ENCODE results near the gene KRTAP19-7.

The KRTAP19-7 gene, protein sequence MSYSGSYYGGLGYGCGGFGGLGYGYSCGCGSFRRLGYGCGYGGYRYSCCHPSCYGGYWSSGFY

DNA sequence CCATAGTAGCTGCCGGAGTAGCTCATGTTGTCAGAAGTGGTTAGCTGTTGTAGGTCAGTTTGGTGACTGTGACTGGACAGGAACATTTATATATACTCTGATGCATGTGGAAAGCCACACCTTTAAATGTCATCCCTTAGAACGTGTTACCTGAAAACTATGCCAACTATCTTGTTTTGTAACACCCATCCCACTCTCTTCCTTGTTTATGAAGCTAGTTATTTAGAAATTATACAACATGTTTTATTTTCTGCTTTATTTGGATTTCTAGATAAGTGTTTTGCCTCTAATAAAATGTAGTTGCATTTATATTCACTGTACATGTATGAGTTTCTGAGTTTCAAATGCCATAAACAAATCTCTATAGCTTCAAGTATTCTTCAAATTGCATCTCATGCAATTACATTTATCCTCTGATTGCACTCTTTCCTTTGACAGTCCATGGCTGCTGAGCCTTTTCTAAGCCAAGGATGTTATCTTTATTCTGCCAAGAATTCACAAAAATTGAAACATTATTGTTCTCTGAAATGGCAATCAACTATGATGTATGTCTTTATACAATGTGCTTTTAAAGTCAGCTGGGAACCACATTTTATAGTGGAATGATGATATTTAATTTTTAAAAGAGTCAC is at the start of gene KRTAP19-7:
Gene KRTAP19-7, minus strand, starts transcription at position 51 of the 632 bp plus-strand sequence. Its CDS starts 25 bp downstream, at position 26.
- no peaks in the 10 kb centered on the region for H3K4me1 ChIP-seq (ENCODE audit: control insufficient read depth in 1 of 2, insufficient read depth in 2 of 2, low read length in 2 of 2)
- no peak within 1 kb of the TSS for H3K4me3 ChIP-seq (ENCODE audit: low read depth in 1 of 2, low read length in 2 of 2)
- no peaks in the 10 kb centered on the region for H3K36me3 ChIP-seq (ENCODE audit: control insufficient read depth in 1 of 2, insufficient read depth in 2 of 2, low read length in 2 of 2)

DNA sequence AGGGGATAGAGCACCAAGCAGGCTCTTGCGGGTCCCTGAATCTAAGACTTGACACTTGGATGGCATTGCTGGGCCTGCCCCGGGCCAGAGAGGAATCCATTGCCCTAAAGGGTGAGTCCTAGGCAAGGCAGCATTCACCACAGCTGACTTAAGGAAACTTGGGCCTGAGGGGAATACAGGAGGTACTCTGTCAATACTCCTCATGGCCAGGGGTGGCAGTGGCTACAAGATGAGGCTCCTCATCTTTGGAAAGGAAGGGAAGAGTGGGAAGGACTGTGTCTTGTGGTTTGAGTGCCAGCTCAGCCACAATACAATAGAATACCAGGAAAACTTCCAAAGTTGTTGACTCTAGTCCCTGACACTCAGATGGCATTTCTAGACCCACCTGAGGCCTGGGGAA is 44.9 kb upstream of the KRTAP19-7 start:
- Histone ChIP-seq H3K4me1 (ENCODE audit: control insufficient read depth in 1 of 2, insufficient read depth in 2 of 2, low read length in 2 of 2) (no peaks in the 10 kb centered on the region), H3K4me3 (ENCODE audit: low read depth in 1 of 2, low read length in 2 of 2) (no peak overlapping the region), H3K9me3 (ENCODE audit: control insufficient read depth in 1 of 2, low read length in 2 of 2) (no peaks in the 10 kb centered on the region), H3K27ac (ENCODE audit: low read length) (no peak overlapping the region), H3K27me3 (ENCODE audit: low read depth, low read length) (no peaks in the 10 kb centered on the region), H3K36me3 (ENCODE audit: control insufficient read depth in 1 of 2, insufficient read depth in 2 of 2, low read length in 2 of 2) (no peaks in the 10 kb centered on the region)

More for the DNA sequence above, at the start of gene KRTAP19-7:
- no peak within 1 kb of the TSS for H3K27ac ChIP-seq (ENCODE audit: low read length)
- H3K27me3 ChIP-seq (ENCODE audit: low read depth, low read length): no peaks in the 10 kb centered on the region
- no peaks in the 10 kb centered on the region for H3K9me3 ChIP-seq (ENCODE audit: control insufficient read depth in 1 of 2, low read length in 2 of 2)

DNA sequence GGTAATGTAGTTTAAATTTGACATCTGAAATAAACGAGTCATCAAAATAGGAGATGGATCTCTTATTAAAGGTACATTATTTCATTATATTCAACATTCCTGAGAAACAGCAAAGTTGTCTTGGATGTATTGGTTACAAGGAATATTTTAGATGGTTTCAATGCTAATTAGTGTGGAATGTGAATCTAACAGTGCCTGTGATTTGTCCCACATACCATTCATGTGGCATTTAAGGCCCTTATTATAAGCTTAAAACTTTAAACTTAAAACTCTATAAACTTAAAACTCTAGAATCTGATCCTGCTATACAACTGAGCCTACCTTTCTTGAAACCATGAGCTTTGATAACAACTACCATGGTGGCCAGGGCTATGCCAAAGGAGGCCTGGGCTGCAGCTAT is 39.7 kb upstream of the KRTAP19-7 start, which contains the start of gene KRTAP22-1:
Gene KRTAP22-1, plus strand, starts transcription at position 301 of the 400 bp plus-strand sequence.
- Histone ChIP-seq H3K4me3 (ENCODE audit: low read depth in 1 of 2, low read length in 2 of 2) (no peak within 1 kb of the TSS), H3K36me3 (ENCODE audit: control insufficient read depth in 1 of 2, insufficient read depth in 2 of 2, low read length in 2 of 2) (no peaks in the 10 kb centered on the region), H3K27ac (ENCODE audit: low read length) (no peak within 1 kb of the TSS), H3K27me3 (ENCODE audit: low read depth, low read length) (no peaks in the 10 kb centered on the region), H3K9me3 (ENCODE audit: control insufficient read depth in 1 of 2, low read length in 2 of 2) (no peaks in the 10 kb centered on the region), H3K4me1 (ENCODE audit: control insufficient read depth in 1 of 2, insufficient read depth in 2 of 2, low read length in 2 of 2) (no peaks in the 10 kb centered on the region)

DNA sequence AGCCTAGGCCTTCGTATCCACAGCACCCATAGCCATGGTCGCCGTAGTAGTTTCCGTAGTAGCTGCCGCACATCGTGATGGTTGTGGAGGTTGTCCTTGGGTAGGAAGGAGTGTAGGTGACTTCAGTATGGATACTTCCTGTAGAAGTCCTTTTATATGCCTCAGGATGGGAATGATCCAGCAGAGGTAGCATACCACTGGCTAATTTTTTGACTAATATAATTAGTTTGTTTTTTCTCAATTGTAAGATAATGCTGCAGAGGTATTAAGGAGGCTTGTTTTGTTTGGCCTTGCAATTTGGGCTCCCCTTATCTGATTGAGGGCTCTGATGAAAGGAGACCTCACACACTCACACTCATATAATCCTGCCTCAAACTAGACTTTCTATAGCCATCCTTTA is 37.7 kb upstream of the KRTAP19-7 start, which contains the start of gene KRTAP6-2:
Gene KRTAP6-2, minus strand, starts transcription at position 101 of the 400 bp plus-strand sequence. Its CDS starts 28 bp downstream, at position 73.
- Histone ChIP-seq H3K9me3 (ENCODE audit: control insufficient read depth in 1 of 2, low read length in 2 of 2) (peaks cover 0 to 2% of the 10 kb centered on the region in 2 donors), H3K27me3 (ENCODE audit: low read depth, low read length) (no peaks in the 10 kb centered on the region), H3K36me3 (ENCODE audit: control insufficient read depth in 1 of 2, insufficient read depth in 2 of 2, low read length in 2 of 2) (no peaks in the 10 kb centered on the region), H3K4me3 (ENCODE audit: low read depth in 1 of 2, low read length in 2 of 2) (no peak within 1 kb of the TSS), H3K27ac (ENCODE audit: low read length) (no peak within 1 kb of the TSS), H3K4me1 (ENCODE audit: control insufficient read depth in 1 of 2, insufficient read depth in 2 of 2, low read length in 2 of 2) (no peaks in the 10 kb centered on the region)

DNA sequence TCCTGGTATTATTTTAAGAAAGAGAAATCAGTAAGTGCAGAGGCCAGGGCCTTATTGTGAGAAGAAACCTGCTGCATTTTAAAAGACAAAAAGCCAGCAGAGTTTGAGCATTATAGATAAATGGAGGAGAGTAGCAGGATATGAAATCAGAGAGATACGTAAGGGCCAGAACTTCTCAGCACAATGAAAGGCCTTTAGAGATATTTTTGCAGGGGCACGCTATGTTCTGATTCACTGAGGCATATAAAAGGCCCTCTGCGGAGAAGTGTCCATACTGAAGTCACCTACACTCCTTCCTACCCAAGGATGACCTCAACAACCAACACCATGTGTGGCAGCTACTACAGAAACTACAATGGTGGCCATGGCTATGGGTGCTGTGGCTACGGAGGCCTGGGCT is 31.0 kb upstream of the KRTAP19-7 start, which contains the start of gene KRTAP6-3:
Gene KRTAP6-3, plus strand, starts transcription at position 301 of the 400 bp plus-strand sequence. Its CDS starts 6 bp downstream, at position 307.
- Histone ChIP-seq H3K27me3 (ENCODE audit: low read depth, low read length) (no peaks in the 10 kb centered on the region), H3K36me3 (ENCODE audit: control insufficient read depth in 1 of 2, insufficient read depth in 2 of 2, low read length in 2 of 2) (no peaks in the 10 kb centered on the region), H3K9me3 (ENCODE audit: control insufficient read depth in 1 of 2, low read length in 2 of 2) (peaks cover 0 to 2% of the 10 kb centered on the region in 2 donors), H3K4me3 (ENCODE audit: low read depth in 1 of 2, low read length in 2 of 2) (no peak within 1 kb of the TSS), H3K27ac (ENCODE audit: low read length) (no peak within 1 kb of the TSS), H3K4me1 (ENCODE audit: control insufficient read depth in 1 of 2, insufficient read depth in 2 of 2, low read length in 2 of 2) (no peaks in the 10 kb centered on the region)

DNA sequence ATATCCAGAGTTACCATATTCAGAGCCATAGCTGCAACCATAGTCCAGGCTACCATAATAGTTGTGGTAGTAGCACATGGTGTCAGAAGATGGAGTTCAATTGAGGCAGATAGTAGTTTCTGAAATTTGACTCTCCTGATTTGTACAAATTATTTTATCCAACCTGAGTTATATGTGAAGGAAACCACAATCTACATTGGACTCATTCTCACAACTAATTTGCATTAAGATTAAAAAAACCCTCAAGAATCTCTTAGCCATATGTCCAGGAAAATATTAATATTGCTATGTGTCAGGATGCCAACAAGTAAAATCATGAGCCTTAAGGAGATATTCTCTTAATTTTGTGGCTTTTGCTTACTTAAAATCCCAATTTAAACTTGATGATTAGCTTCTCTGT is 29.2 kb upstream of the KRTAP19-7 start, which contains the start of gene KRTAP22-2:
Gene KRTAP22-2, minus strand, starts transcription at position 101 of the 400 bp plus-strand sequence.
- peaks cover 0 to 2% of the 10 kb centered on the region in 2 donors for H3K9me3 ChIP-seq (ENCODE audit: control insufficient read depth in 1 of 2, low read length in 2 of 2)
- no peaks in the 10 kb centered on the region for H3K36me3 ChIP-seq (ENCODE audit: control insufficient read depth in 1 of 2, insufficient read depth in 2 of 2, low read length in 2 of 2)
- H3K27me3 ChIP-seq (ENCODE audit: low read depth, low read length): no peaks in the 10 kb centered on the region
- H3K4me3 ChIP-seq (ENCODE audit: low read depth in 1 of 2, low read length in 2 of 2): no peak within 1 kb of the TSS
- no peak within 1 kb of the TSS for H3K27ac ChIP-seq (ENCODE audit: low read length)
- no peaks in the 10 kb centered on the region for H3K4me1 ChIP-seq (ENCODE audit: control insufficient read depth in 1 of 2, insufficient read depth in 2 of 2, low read length in 2 of 2)

DNA sequence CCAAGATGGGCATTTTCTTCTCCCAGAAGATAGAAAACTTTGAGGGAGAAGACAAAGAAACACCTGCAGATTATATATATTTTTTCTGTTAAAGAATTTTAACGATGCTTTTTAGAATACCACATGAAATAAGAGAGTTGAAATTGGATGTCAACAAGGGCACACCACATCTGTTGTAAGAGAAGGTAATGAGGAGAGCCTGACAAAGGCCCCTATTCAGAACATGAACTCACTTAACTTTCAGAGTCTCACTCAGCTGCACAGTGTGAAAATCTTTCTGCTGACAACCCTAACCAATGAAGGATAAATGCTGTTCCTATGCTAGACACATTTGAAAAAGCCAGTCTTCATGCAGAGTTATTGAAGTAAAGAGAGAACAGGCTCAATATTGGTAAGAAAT is 21.8 kb upstream of the KRTAP19-7 start:
- Histone ChIP-seq H3K4me1 (ENCODE audit: control insufficient read depth in 1 of 2, insufficient read depth in 2 of 2, low read length in 2 of 2) (no peaks in the 10 kb centered on the region), H3K4me3 (ENCODE audit: low read depth in 1 of 2, low read length in 2 of 2) (no peak overlapping the region), H3K27ac (ENCODE audit: low read length) (no peak overlapping the region), H3K36me3 (ENCODE audit: control insufficient read depth in 1 of 2, insufficient read depth in 2 of 2, low read length in 2 of 2) (no peaks in the 10 kb centered on the region), H3K9me3 (ENCODE audit: control insufficient read depth in 1 of 2, low read length in 2 of 2) (no peaks in the 10 kb centered on the region), H3K27me3 (ENCODE audit: low read depth, low read length) (no peaks in the 10 kb centered on the region)

DNA sequence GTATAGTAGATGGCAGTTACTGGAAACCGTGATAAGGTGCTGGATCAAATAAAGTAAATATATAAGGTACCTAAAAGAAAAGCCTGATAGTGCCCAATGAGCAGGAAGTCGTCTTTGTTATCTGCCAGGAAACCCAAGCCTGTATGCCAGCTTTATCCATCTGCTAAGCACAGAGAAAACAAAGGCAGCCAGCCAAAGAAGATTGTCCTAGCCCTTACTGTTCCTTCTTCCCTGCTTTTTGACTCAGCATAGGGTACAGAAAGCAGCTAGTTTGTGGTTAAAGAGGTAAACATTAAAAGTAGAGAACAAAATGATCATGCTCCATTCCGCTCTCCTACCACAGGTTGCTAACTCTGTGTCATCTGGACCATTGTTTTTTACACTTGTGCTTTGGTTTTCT is 19.0 kb upstream of the KRTAP19-7 start:
- Histone ChIP-seq H3K36me3 (ENCODE audit: control insufficient read depth in 1 of 2, insufficient read depth in 2 of 2, low read length in 2 of 2) (no peaks in the 10 kb centered on the region), H3K4me3 (ENCODE audit: low read depth in 1 of 2, low read length in 2 of 2) (no peak overlapping the region), H3K4me1 (ENCODE audit: control insufficient read depth in 1 of 2, insufficient read depth in 2 of 2, low read length in 2 of 2) (no peaks in the 10 kb centered on the region), H3K9me3 (ENCODE audit: control insufficient read depth in 1 of 2, low read length in 2 of 2) (no peaks in the 10 kb centered on the region), H3K27ac (ENCODE audit: low read length) (no peak overlapping the region), H3K27me3 (ENCODE audit: low read depth, low read length) (no peaks in the 10 kb centered on the region)

DNA sequence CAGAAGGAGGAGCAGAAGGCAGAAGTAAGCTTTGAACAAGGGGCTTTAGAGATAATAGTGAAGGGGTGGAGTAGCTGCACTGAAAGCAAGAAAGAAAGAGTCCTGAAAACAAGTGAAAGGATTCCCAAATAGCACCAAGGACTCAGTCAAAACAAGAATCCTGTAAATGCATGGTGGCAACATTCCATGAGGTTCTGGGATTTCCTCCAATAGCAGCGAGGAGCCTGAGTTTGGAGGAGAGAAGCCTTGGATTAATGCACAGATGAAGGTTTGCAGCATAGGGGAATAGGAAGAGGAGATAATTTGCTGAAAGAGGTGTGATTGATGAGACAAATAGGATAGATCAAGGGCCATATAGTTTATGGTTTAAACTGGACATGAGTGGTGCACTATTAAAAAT is 18.2 kb upstream of the KRTAP19-7 start:
- Histone ChIP-seq H3K4me1 (ENCODE audit: control insufficient read depth in 1 of 2, insufficient read depth in 2 of 2, low read length in 2 of 2) (no peaks in the 10 kb centered on the region), H3K27ac (ENCODE audit: low read length) (no peak overlapping the region), H3K9me3 (ENCODE audit: control insufficient read depth in 1 of 2, low read length in 2 of 2) (no peaks in the 10 kb centered on the region), H3K27me3 (ENCODE audit: low read depth, low read length) (no peaks in the 10 kb centered on the region), H3K36me3 (ENCODE audit: control insufficient read depth in 1 of 2, insufficient read depth in 2 of 2, low read length in 2 of 2) (no peaks in the 10 kb centered on the region), H3K4me3 (ENCODE audit: low read depth in 1 of 2, low read length in 2 of 2) (no peak overlapping the region)

DNA sequence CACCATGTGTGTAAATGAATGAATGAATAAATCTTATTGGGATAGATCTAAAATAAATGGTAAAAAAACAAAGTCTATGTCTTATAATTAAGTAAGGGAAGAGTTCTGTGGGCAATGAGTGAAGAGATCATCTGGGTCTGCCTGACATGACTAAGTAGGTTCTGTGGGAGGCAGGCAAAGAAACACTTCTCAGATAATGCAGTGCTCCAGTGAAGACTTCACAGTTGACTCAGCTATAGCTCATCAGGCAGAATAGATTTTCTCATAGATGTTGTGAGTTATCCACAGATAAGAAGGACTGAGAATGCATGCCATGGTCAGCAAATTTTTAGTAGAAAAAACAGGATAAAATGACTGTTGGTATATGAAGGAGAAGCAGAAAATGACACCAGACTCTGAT is 16.7 kb upstream of the KRTAP19-7 start:
- Histone ChIP-seq H3K4me1 (ENCODE audit: control insufficient read depth in 1 of 2, insufficient read depth in 2 of 2, low read length in 2 of 2) (no peaks in the 10 kb centered on the region), H3K4me3 (ENCODE audit: low read depth in 1 of 2, low read length in 2 of 2) (no peak overlapping the region), H3K27ac (ENCODE audit: low read length) (no peak overlapping the region), H3K9me3 (ENCODE audit: control insufficient read depth in 1 of 2, low read length in 2 of 2) (no peaks in the 10 kb centered on the region), H3K36me3 (ENCODE audit: control insufficient read depth in 1 of 2, insufficient read depth in 2 of 2, low read length in 2 of 2) (no peaks in the 10 kb centered on the region), H3K27me3 (ENCODE audit: low read depth, low read length) (no peaks in the 10 kb centered on the region)

DNA sequence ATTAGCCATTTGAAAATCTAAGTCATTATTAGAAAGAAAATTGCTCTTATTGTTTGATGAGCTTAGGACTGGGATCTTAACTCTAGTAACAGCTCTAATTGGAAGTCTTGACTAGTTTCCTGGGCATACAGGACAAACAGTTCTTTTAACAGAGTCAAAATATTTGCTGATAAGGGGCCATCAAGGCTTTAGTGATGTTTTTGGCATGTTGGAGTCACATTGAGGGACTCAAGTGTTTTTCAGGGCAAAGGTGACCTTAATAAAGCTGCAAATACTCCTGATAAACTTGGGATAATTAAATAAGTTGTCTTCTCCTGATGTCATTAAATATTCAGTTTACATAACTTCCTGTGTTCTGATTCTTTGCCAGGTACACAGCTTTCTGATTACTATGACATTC is 6.5 kb upstream of the KRTAP19-7 start:
- no peaks in the 10 kb centered on the region for H3K9me3 ChIP-seq (ENCODE audit: control insufficient read depth in 1 of 2, low read length in 2 of 2)
- no peak overlapping the region for H3K27ac ChIP-seq (ENCODE audit: low read length)
- H3K4me3 ChIP-seq (ENCODE audit: low read depth in 1 of 2, low read length in 2 of 2): no peak overlapping the region
- no peaks in the 10 kb centered on the region for H3K27me3 ChIP-seq (ENCODE audit: low read depth, low read length)
- H3K36me3 ChIP-seq (ENCODE audit: control insufficient read depth in 1 of 2, insufficient read depth in 2 of 2, low read length in 2 of 2): no peaks in the 10 kb centered on the region
- no peaks in the 10 kb centered on the region for H3K4me1 ChIP-seq (ENCODE audit: control insufficient read depth in 1 of 2, insufficient read depth in 2 of 2, low read length in 2 of 2)

Data from muscle layer of duodenum (tissue), 2 donors.